Stomach (tissue), 9 donors: Measurements from ENCODE around the gene SPATA32. TPM values are rescaled to one million over a fixed set of nuclear protein-coding genes. Genes with fewer than 3 reads are reported as not detected.

Experiments used
- DNase-seq, 2 donors: peaks; one replicate each; pipeline versions ENCODE4 v3.0.0 to v3.0.0-alpha.2; 2013 to 2019
- H3K27ac ChIP-seq, 5 donors: fragments of 200-600 bp in 4 of 5; sonication (generic) in 4 of 5; one replicate each; pipeline ENCODE4 v1.5.1; 2013 to 2019; ENCODE audit warnings: mild to moderate bottlenecking in 1 of 5, moderate library complexity in 1 of 5
- H3K27me3 ChIP-seq, 3 donors: fragments of 200-600 bp; sonication (generic); one replicate each; pipeline ENCODE4 v1.5.1; 2017 to 2019; ENCODE audit warnings: mixed run types in 1 of 3
- H3K36me3 ChIP-seq, 4 donors: fragments of 200-600 bp; sonication (generic); 1 replicate in 3 of 4; 2 replicates in 1 of 4; pipeline ENCODE4 v1.5.1; 2016 to 2019
- H3K4me1 ChIP-seq, 4 donors: fragments of 200-600 bp; sonication (generic); one replicate each; pipeline ENCODE4 v1.5.1; 2016 to 2019
- H3K4me3 ChIP-seq, 4 donors: fragments of 200-600 bp; sonication (generic) in 3 of 4; one replicate each; pipeline ENCODE4 v1.5.1; 2016 to 2019; ENCODE audit warnings: mild to moderate bottlenecking in 1 of 4
- H3K9me3 ChIP-seq, 4 donors: fragments of 200-600 bp; sonication (generic); one replicate each; pipeline ENCODE4 v1.5.1; 2016 to 2019
- EP300 ChIP-seq: sonication (generic); formaldehyde crosslinking; IDR thresholded peaks from one replicate; pipeline ENCODE4 v1.6.1; 2017; ENCODE audit warnings: antibody characterized with exemption
- POLR2A ChIP-seq, 4 donors: fragments of 450-650 bp; IDR thresholded peaks; one replicate each; pipeline ENCODE4 v1.6.1; 2016; ENCODE audit warnings: antibody characterized with exemption in 4 of 4, control low read depth in 2 of 4, mild to moderate bottlenecking in 1 of 4, moderate library complexity in 1 of 4
- POLR2AphosphoS5 ChIP-seq, 3 donors: sonication (generic); formaldehyde crosslinking; IDR thresholded peaks; one replicate each; pipeline ENCODE4 v1.6.1; 2016; ENCODE audit warnings: antibody characterized with exemption in 3 of 3
- WGBS, 5 donors: extraction: QIAGEN DNeasy Blood & Tissue Kit in 3 of 5; methylation state at CpG; one replicate each; pipeline versions ENCODE4 v1.1.5 to v1.1.7; 2013 to 2018; 5-methylcytosine and 5-hydroxymethylcytosine counted together
- intact Hi-C: fragments of 100-400 bp; cut with DNase I; formaldehyde crosslinking; loops from one replicate; pipeline ENCODE4 v1.15.1; 2023; ENCODE audit warnings: low total_unique reads
- polyA plus RNA-seq, 3 donors: library from polyadenylated mRNA; stranded (reverse); fragments of 200-250 nt; gene quantifications; one replicate each; pipeline ENCODE4 v1.2.3, GENCODE V29; 2013
- total RNA-seq, 5 donors: library from RNA; depleted of rRNA; stranded (reverse); fragments of >200 nt; gene quantifications; one replicate each; pipeline versions ENCODE4 v1.1.0 to v1.2.3, GENCODE V29; 2014 to 2016
- TF ChIP-seq, protein P1 (sequence below), 7 experiments: fragments of 450-650 bp in 4 of 7; fragments of 200-600 bp in 3 of 7; sonication (generic) in 3 of 7; IDR thresholded peaks; one replicate each; pipeline ENCODE4 v1.5.1; 2016 to 2019; ENCODE audit warnings: antibody characterized with exemption in 7 of 7, control low read depth in 2 of 7, mild to moderate bottlenecking in 1 of 7
- donor health status: healthy with polysubstance abuse.
- donor health status: Bipolar disorder and iron deficiency.
- donor health status: healthy.

The SPATA32 gene
- total and polyA plus RNA-seq, 8 donors: not detected

DNA sequence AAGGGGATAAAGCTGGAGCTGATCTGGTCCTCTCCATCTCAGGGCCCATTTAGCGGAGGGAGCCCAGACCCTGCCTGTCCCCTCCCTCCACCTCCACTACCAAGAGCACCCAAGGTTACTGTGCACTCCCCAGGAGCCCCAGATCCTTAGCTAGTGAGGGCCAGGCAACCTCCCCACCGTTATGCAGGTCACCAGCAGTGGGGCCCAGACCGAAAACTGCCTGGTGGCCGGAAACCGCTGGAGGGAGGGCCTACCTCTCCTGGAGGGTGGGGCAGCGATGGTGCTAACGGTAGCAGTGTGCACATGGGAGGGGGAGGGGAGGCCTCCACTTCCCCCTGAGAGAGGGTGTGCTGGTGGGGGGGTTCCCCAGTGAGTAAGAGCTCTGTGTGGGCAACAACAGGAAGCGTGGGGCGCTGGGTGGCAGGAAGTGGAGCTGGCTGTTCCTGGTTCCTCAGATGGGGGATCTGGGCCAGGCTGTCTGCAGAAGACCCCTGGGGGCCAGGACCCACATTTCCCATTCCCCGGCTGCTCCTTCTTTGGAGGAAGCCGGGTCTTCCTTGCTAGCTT, 35.8 kb downstream of the SPATA32 start:
- H3K27me3 ChIP-seq: peaks cover 0 to 22% (median 10%) of the 10 kb centered on the region in 3 donors
- peak overlapping the region in 3 of 4 donors; percentile 23 to 79 (median 62) for H3K4me3 ChIP-seq
- intact Hi-C loops: no loop called here
- peaks cover 37 to 67% (median 53%) of the 10 kb centered on the region in 4 donors for H3K4me1 ChIP-seq
- WGBS, 5 donors: 61 to 74% (median 72%) methylated on average over 10 to 11 of the region's 11 CpGs
- H3K9me3 ChIP-seq: no peaks in the 10 kb centered on the region
- no peaks in the 10 kb centered on the region for H3K36me3 ChIP-seq
- peak overlapping the region; percentile 14 to 93 (median 85) for H3K27ac ChIP-seq
- TF ChIP-seq, protein P1, sequence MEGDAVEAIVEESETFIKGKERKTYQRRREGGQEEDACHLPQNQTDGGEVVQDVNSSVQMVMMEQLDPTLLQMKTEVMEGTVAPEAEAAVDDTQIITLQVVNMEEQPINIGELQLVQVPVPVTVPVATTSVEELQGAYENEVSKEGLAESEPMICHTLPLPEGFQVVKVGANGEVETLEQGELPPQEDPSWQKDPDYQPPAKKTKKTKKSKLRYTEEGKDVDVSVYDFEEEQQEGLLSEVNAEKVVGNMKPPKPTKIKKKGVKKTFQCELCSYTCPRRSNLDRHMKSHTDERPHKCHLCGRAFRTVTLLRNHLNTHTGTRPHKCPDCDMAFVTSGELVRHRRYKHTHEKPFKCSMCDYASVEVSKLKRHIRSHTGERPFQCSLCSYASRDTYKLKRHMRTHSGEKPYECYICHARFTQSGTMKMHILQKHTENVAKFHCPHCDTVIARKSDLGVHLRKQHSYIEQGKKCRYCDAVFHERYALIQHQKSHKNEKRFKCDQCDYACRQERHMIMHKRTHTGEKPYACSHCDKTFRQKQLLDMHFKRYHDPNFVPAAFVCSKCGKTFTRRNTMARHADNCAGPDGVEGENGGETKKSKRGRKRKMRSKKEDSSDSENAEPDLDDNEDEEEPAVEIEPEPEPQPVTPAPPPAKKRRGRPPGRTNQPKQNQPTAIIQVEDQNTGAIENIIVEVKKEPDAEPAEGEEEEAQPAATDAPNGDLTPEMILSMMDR (IDR thresholded peaks at IDR 0.05): no peak
- TF ChIP-seq POLR2AphosphoS5 (IDR thresholded peaks at IDR 0.05) (peak in 2 of 3 donors; percentile 36 to 74), POLR2A (IDR thresholded peaks at IDR 0.05) (no peak), EP300 (no peak)
- DNase-seq: peak; percentile 80 to 88

DNA sequence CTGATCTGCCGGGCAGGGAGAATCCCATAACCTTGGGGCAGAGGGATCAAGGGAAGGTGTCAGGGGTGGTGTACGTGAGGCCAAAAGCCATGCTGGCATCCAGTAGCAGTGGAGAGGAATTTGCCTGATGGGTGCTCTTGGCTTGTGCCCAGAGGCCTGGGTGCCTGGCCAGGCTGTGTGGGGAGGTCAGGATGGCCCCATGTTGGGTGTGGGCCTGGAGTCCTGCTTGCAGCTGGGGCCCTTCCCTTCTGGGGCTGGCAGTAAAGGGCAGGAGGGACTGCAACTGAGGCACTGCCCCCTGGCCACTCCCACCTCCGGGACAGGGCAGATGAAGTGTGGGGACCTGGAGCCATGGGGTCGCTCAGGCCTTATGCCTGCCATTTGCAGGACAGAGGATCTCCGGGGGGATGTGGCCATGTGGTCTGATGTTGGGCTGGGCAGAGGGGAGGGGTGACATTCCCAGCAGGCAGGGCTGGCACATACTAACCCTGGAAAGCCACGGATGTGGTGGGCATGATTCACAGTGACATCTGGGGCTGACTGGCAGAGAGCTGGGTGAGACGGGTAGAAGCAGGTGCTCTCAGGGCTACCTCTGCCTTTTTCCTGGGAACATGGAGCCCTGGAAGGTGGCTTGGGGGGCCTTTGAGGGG, 36.7 kb downstream of the SPATA32 start:
- peak overlapping the region; percentile 42 to 93 (median 85) for H3K27ac ChIP-seq
- H3K9me3 ChIP-seq: no peaks in the 10 kb centered on the region
- H3K4me3 ChIP-seq: peak overlapping the region in 3 of 4 donors; percentile 23 to 79 (median 62)
- peaks cover 38 to 67% (median 53%) of the 10 kb centered on the region in 4 donors for H3K4me1 ChIP-seq
- TF ChIP-seq POLR2A (IDR thresholded peaks at IDR 0.05): no peak
- no peak for TF ChIP-seq POLR2AphosphoS5 (IDR thresholded peaks at IDR 0.05)
- TF ChIP-seq EP300: no peak
- TF ChIP-seq, protein P1 (IDR thresholded peaks at IDR 0.05): no peak
- DNase-seq: no peak
- peaks cover 0 to 29% (median 10%) of the 10 kb centered on the region in 3 donors for H3K27me3 ChIP-seq
- WGBS, 5 donors: 56 to 74% (median 70%) methylated on average over 3 to 7 of the region's 7 CpGs
- H3K36me3 ChIP-seq: no peaks in the 10 kb centered on the region
- intact Hi-C loops: no loop called here

DNA sequence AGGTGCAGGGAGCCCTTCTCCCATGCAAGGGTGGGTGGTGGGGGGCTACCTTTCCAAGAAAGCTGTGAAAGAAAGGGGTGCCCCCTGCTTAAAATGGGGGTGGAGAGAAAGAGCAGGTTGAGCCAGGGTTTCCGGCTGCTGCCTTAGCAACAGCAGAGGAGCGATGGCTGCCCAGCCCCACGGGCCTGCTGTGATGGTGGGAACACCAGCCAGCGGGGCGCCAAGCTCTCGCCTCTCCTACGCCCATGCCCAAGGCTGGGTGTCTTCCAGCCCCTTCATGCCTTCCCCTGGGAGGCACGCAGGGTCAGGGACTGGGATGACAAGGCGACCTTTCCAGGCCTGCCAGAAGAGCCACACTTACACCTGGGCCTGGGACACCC, 37.2 kb downstream of the SPATA32 start:
- Histone ChIP-seq H3K9me3 (no peaks in the 10 kb centered on the region), H3K27me3 (peaks cover 0 to 29% (median 10%) of the 10 kb centered on the region in 3 donors), H3K36me3 (no peaks in the 10 kb centered on the region), H3K4me3 (peak overlapping the region in 3 of 4 donors; percentile 7 to 79 (median 62)), H3K27ac (peak overlapping the region; percentile 42 to 93 (median 85)), H3K4me1 (peaks cover 38 to 67% (median 48%) of the 10 kb centered on the region in 4 donors)
- no peak for DNase-seq
- intact Hi-C loops: loop anchor here (5.0 kb wide), 1 partner anchor 163 kb away; no protein-coding TSS in a partner anchor
- TF ChIP-seq, protein P1 (IDR thresholded peaks at IDR 0.05): no peak
- no peak for TF ChIP-seq EP300
- TF ChIP-seq POLR2AphosphoS5 (IDR thresholded peaks at IDR 0.05): no peak
- TF ChIP-seq POLR2A (IDR thresholded peaks at IDR 0.05): no peak
- 63 to 89% (median 84%) methylated on average over 7 to 9 of the region's 9 CpGs for WGBS, 5 donors

DNA sequence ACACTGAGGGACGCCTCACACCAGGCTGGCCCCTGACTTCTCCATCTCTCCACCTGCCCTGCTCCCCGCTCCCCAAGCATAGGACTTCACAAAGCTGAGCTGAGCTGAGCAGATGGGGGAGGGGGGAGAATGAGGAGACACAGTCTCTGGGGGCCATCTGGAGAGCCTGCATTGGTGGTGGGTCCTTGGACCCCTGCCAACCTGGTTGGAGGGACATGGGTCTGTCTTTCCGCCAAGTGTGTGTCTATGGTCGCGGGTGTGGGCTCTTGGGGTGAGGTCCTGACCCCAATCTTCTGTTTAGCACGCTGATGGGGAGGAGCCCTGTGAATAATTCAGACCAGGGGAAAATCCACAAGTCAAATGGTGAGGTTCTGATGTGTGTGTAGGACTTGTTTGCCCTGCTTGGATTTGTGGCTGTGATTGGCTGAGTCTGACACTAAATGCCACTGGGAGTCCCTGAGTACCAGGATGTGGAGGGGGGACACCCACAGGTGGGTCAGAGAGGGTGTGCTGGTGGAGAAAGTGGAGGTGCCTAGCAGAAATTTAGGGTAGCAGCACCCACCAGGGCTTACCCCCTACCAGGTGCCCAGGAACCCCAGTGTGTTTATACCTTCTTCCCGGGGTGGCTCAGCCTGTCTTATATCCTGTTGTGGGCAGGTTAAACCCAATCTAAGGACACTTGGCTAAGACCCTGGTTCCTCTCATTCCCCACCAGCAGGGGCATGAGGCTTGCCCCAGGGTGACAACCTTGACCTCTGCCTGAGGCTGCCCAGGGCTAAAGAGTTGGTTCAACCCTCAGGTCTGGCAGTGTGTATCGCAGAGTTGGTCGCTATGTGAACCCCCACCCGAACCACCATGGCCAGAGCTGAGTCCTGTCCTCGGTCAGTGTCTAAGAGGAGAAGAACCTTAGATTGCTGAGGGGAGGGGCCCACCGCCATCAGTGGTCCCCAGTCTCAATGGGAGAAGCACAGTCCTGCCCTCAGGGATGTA, 38.1 kb downstream of the SPATA32 start:
- TF ChIP-seq POLR2AphosphoS5 (IDR thresholded peaks at IDR 0.05) (no peak), EP300 (no peak), POLR2A (IDR thresholded peaks at IDR 0.05) (no peak)
- TF ChIP-seq, protein P1 (IDR thresholded peaks at IDR 0.05): no peak
- Histone ChIP-seq H3K27me3 (peaks cover 0 to 29% (median 10%) of the 10 kb centered on the region in 3 donors), H3K36me3 (no peaks in the 10 kb centered on the region), H3K9me3 (no peaks in the 10 kb centered on the region), H3K4me3 (peak overlapping the region; percentile 56 to 79 (median 64)), H3K27ac (peak overlapping the region in 4 of 5 donors; percentile 72 to 93 (median 88)), H3K4me1 (peaks cover 32 to 68% (median 47%) of the 10 kb centered on the region in 4 donors)
- intact Hi-C loops: loop anchor here (5.0 kb wide), 1 partner anchor 163 kb away; no protein-coding TSS in a partner anchor
- WGBS, 5 donors: 75 to 79% (median 78%) methylated on average over 11 to 12 of the region's 12 CpGs
- DNase-seq: no peak
